ENCODE measurements around the gene SH3D21.

DNA sequence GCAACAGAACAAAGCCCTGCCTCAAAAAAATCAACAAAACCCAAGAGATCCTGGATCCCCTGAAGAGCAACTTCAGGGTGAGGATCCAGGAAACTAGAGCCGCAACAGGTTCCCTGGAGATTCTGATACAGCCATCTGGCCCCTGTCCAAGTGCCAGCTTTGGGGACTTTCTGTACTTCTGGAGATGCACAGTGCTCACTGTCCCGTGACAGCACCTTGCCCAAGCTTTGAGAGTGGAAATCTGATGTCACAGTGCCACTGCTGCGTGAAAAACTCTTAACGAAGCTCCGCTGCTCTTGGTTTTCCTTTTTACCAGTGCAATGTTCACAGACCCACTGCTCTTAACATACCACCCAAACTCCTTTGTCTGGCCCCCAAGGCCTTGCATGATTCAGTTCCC, 53.2 kb downstream of the SH3D21 start:
- TF ChIP-seq, protein P1, sequence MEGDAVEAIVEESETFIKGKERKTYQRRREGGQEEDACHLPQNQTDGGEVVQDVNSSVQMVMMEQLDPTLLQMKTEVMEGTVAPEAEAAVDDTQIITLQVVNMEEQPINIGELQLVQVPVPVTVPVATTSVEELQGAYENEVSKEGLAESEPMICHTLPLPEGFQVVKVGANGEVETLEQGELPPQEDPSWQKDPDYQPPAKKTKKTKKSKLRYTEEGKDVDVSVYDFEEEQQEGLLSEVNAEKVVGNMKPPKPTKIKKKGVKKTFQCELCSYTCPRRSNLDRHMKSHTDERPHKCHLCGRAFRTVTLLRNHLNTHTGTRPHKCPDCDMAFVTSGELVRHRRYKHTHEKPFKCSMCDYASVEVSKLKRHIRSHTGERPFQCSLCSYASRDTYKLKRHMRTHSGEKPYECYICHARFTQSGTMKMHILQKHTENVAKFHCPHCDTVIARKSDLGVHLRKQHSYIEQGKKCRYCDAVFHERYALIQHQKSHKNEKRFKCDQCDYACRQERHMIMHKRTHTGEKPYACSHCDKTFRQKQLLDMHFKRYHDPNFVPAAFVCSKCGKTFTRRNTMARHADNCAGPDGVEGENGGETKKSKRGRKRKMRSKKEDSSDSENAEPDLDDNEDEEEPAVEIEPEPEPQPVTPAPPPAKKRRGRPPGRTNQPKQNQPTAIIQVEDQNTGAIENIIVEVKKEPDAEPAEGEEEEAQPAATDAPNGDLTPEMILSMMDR (IDR thresholded peaks at IDR 0.05): no peak
- no peak for TF ChIP-seq POLR2A (IDR thresholded peaks at IDR 0.05)
- no peak for TF ChIP-seq EP300 (IDR thresholded peaks at IDR 0.05; ENCODE audit: low read depth)
- no peak for TF ChIP-seq POLR2AphosphoS5 (IDR thresholded peaks at IDR 0.05)

All from transverse colon (tissue), 4 donors.